ENCODE measurements around the gene NOSIP. TPM values are rescaled to one million over a fixed set of nuclear protein-coding genes. Genes with fewer than 3 reads are reported as not detected.

NOSIP gene
- total RNA-seq, 4 donors from 2014 or later = 73.4 to 86.7 (median 80.9) TPM

DNA sequence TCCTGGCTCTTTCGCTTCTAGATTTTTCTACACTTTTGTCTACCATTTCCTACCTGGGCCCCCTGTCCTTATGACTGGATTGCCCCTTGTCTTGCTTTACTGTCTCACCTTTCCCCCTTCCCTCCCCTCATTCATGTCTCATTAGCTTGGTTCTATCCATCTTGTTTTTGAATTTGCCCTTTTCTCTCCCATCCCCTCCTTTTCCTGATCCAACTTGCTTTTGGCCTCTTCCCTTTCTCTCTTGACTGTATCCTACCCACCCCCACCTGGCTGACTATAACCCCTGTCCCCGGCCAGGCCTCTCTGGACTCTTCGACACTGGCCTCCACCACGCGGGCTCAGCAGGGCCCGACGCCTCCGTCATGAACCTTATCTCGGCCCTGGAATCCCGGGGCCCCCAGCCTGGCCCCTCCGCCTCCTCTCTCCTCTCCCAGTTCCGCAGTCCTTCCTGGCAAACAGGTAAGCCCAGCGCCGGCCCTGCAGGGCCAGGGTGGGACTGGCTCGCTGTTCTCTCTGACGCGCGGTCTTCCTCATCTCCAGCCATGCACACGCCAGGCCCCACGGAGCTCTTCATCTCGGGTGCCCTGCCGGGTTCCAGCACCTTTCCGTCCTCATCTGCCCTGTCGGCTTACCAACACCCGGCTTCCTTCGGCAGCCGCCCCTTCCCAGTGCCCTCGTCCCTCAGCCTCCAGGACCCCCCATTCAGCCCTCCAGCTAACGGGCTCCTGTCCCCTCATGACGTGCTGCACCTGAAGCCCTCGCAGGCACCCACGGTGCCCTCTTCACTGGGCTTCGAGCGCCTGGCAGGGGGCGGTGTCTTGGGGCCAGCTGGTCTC, 14.0 kb upstream of the NOSIP start:
- Histone ChIP-seq H3K4me1 (peaks cover 0 to 17% (median 6%) of the 10 kb centered on the region in 4 donors), H3K36me3 (peaks cover 0 to 55% (median 0%) of the 10 kb centered on the region in 3 donors), H3K27ac (peak overlapping the region in 1 of 4 donors; percentile 95), H3K4me3 (no peak overlapping the region), H3K9me3 (no peaks in the 10 kb centered on the region), H3K27me3 (no peaks in the 10 kb centered on the region)
- DNase-seq = no peak
- TF ChIP-seq POLR2A (IDR thresholded peaks at IDR 0.05) (no peak), CTCF (IDR thresholded peaks at IDR 0.05) (no peak)

- Histone ChIP-seq H3K27ac (peak overlapping the region; percentile 87 to 99 (median 93)), H3K27me3 (no peaks in the 10 kb centered on the region), H3K36me3 (peaks cover 0 to 46% (median 0%) of the 10 kb centered on the region in 3 donors), H3K4me3 (peak overlapping the region; percentile 74 to 99 (median 86)), H3K9me3 (no peaks in the 10 kb centered on the region), H3K4me1 (peaks cover 0 to 17% (median 7%) of the 10 kb centered on the region in 4 donors)
- peak; percentile 93 to 97 (median 95) for DNase-seq
- TF ChIP-seq POLR2A (IDR thresholded peaks at IDR 0.05) = no peak
- TF ChIP-seq CTCF (IDR thresholded peaks at IDR 0.05) = peak in 1 of 6 experiments; percentile 0
Measured at GRCh38 chr19:49593233-49594113, 13.1 kb upstream of the NOSIP start.

DNA sequence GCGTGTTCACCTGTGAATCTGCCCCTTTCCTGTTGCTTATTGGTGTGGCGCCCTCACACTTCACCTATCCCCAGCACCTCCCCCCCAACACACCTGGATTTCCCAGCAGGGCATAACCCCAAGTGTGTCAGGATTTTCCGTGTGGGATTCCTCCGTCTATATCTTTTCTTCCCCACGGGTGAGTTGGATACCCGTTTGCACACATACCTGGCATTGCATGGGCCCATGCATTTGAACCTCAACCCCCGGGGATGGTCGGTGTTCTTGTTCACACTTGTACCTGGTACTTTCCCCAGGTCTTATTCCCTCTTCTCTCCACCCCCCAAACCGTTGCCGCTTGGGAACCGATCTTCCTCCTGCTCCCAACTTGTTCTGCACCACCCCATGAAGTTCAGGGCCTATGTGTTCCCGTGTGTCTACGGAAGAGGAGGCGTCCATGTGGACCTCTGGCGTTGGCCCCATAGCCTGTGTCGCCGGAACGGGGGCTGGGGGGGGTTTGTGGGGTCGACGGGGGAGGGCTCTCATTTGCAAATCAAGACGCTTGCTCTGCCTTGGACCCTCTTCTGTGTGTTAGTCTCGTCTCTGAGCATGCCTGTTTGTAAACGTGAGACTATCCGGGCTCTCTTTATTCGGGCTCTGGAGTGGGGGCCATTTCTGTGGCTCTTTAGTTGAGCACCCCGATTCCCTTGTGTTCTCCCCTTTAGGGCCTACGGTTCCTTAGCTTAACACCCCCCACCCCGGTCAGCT, 12.3 kb upstream of the NOSIP start:
- no peak for DNase-seq
- peak overlapping the region; percentile 87 to 99 (median 93) for H3K27ac ChIP-seq
- H3K36me3 ChIP-seq = peaks cover 0 to 37% (median 0%) of the 10 kb centered on the region in 3 donors
- no peaks in the 10 kb centered on the region for H3K27me3 ChIP-seq
- H3K9me3 ChIP-seq = no peaks in the 10 kb centered on the region
- peak overlapping the region; percentile 74 to 99 (median 86) for H3K4me3 ChIP-seq
- TF ChIP-seq POLR2A (IDR thresholded peaks at IDR 0.05) (no peak), CTCF (IDR thresholded peaks at IDR 0.05) (no peak)
- H3K4me1 ChIP-seq = peaks cover 0 to 17% (median 7%) of the 10 kb centered on the region in 4 donors

DNA sequence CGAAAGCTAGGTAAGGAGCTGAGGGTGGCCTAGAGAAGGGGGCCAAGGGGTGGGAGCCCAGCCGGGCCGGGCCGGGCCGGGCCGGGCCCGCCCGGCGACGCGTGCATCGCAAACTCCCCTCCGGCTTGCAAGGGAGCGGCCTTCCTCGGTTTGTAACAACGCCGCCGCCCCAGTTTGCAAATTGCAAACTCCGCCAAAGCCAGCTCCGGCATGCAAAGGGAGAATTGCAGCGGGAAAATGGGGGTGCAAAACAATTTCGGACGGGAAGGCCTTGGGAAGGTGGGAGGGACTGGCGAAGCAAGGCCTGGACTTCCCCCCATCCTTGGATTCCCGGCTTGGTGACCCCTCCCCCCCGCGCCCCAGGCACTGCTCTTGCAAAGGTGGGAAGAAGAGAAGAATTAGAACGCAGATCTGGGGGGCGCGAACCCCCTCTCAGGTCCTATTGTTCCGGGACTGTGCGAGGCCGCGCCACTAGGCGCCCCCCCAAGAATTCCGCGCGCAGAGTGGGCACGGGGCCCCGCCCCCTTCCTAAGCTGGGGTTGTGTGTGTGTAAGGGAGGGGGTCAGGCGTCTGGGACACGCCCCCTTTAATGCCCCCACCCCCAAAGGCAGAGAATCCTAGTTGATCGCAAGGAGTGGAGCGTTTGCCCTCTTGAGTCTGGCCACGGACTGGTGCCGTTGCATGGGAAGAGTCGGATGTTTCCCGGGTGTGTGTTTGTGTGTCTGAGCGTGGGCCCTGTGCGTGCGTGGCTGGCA, 11.6 kb upstream of the NOSIP start:
- TF ChIP-seq CTCF (IDR thresholded peaks at IDR 0.05) (no peak), POLR2A (IDR thresholded peaks at IDR 0.05) (no peak)
- Histone ChIP-seq H3K4me3 (peak overlapping the region; percentile 74 to 99 (median 86)), H3K4me1 (peaks cover 0 to 17% (median 7%) of the 10 kb centered on the region in 4 donors), H3K9me3 (no peaks in the 10 kb centered on the region), H3K27me3 (no peaks in the 10 kb centered on the region), H3K27ac (peak overlapping the region; percentile 87 to 99 (median 93)), H3K36me3 (peaks cover 0 to 30% (median 0%) of the 10 kb centered on the region in 3 donors)
- peak; percentile 64 to 71 (median 65) for DNase-seq
